Left forelimb (tissue), 1 donor: ENCODE results near the gene CTNNAL1.
"Not testable (repeated sequence)": the region's sequence is repeated elsewhere in the genome, so short reads cannot be mapped to it uniquely, and the experiment has no call there.

Source experiments
- DNase-seq: peaks from one replicate; pipeline ENCODE4 v3.0.0-alpha.2; 2018; ENCODE audit warnings: low spot score

Gene CTNNAL1

DNA sequence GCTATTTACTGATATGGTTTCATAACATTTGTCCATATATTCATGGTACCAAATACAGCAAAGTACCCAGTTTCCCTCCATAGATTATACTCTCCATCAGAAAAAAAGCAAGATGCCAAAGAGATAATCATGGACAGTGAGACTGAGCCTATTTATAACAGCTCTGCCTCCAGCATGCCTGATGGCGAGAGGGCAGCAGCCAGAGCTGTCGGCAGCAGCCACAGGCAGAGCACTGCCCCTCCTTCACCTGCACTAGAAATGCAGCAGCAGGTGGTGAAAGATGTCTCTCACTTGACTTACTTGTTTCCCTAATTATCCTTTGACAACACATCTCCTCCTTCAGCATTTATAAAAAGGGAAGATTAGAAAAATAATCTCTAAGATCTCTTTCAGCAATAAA is 32.4 kb downstream of the CTNNAL1 start:
- no peak for DNase-seq

DNA sequence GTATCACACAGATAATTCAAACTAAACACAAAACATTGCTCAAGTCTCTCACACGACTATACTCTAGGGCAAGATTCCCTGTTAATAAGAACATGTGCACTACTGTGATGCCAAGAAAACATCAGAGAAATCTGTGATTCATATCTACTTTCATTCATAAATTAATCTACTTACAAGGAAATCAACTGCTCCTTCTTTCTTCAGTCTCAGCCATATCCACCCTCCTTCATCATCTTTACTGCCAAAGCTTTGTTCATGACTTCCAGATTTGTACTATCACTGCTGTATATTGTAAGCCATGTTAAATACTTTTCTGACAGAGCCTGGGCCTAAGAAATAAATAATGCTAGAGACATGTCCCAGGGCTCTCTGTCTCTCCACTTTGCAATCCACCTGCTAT is 35.1 kb downstream of the CTNNAL1 start:
- DNase-seq = no peak

DNA sequence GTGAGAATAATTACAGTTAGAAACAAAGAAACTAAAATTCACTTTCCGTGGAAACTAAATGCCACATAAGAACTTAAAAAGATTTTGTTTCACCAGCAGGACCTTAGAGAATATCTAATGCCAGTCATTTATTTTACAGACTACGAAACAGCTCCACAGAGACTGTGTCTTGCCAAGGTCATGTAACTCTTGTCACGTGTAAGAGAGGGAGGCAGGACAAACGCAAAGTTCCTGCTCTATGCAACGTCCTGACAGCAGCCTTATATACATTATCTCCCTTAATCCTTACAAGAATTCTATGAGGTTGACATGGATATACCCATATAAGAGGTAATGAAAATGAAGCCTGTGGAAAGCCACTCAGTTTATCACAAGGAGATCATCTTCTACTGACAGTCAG is 39.4 kb downstream of the CTNNAL1 start:
- DNase-seq = no peak

DNA sequence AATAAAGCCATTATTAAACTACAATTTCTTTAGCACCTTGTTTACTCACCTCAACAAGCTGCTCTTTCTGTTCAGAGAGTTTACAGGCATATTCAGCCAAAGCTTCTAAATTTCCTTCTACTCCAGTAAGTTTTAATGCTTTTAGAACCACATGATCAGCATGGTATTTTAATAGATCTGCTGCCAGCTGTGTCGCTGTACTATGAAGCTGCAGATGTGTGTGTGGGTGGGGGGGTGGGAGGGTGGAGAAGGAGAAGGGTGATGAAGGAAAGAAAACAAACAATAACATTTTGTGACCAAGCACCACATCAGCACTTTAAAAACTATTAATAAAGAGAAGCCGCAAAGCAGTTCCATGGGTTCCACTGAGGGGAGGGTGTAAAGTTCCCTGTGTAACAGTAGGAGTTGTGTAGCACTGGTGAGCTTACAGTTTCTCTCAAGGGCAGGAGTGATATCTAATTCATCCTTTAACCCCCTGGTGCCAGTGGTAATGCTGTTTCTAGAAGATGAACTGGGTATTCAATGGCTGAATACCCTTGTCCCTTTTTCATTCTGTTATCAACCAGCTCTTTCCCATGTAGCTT is 40.6 kb downstream of the CTNNAL1 start:
- no peak for DNase-seq

DNA sequence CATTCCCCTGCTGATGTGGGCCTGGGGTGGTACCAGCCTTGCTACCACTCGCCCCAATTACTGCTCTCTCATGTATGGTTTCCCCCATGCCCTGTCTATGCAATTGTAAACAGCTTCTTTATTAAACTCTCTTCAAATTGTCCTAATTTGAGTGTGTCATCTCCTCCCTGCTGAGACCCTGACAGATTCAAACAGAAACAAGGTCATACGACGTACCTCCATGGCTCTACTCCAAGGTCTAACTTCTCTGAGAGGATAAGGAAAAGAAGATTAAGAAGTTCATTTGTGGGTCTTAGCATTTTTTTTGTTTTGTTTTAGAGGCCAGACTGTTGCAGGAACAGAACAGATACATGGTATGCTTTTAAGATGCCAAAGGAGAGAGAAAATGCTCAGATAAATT is 41.1 kb downstream of the CTNNAL1 start:
- DNase-seq = no peak

DNA sequence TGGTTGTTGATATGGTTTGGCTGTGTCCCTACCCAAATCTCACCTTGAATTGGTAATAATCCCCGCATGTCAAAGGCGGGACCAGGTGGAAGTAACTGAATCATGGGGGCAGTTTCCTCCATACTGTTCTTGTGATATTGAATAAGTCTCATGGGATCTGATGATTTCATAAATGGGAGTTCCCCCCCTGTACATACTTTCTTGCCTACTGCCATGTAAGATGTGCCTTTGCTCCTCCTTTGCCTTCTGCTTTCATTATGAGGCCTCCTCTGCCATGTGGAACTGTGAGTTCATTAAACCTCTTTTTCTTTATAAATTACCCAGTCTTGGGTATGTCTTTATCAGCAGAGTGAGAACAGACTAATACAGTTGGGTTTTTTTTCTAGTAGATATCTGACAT is 41.9 kb downstream of the CTNNAL1 start:
- DNase-seq = not testable (repeated sequence)

DNA sequence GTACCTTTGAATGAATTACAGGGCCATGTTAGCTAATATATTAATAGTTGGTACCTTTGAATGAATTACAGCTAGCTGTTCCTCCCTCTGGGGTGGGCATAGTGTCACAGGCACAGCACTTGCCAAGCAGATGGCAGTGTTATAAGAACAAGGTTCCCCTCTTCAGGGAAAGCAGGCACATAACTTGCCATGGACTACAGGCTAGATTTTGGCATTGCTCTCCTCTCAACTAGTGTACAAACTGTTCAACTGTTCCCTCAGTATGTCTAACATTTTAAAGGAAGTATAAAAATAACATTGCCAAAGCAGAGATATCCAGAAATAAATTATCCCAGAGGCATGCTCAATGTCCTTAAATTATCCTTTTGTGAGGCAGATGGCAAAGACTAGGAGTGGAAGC is 45.4 kb downstream of the CTNNAL1 start:
- no peak for DNase-seq

DNA sequence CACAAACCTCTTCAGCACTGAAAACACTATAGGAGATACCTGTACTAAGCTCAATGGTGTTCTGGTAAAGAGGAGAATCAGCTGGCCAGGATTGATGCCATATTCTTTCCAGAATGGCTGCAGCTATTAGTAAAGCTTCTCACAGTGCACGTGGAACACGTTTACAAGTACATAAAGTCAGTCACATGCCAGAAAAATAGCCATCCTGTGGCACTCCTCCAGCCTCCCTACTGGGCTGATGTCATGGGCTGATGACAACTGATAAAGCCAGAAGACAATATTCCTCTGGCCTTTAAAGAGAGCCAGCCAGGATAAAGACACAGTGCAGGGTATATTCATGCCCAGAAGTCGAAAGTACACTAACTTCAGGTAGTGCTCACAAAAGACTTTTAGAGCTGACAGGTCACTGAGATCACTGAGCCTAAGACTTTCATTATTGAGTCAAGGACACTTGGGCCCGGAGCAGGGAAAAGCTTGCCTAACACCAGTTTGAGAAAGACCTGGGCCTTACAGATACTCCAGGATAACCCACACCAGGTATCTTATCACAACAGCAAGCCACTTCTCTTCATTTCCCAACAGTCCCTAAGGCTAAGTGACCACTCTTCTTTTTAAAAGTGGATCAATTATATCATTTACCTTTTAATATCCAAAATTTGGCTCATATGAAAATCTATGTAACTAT is 49.7 kb downstream of the CTNNAL1 start:
- no peak for DNase-seq

DNA sequence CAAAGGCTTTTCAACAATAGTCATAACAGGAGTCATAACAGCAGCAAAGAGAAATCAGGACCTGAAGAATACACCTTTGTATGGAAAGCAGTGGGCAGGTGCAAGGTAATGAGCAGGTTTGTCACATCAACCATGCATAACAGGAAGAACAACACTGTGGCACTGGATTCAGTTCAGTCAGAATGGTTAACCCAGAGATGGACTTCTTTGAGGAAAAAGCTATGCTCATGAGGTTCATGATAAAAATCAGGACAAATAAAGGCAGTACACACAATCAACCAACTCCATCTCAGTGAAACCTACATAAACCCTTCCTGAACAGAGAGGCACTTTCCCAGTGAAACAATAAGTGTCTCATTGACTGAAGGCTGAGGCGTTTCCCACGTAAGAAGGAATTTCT is 52.1 kb downstream of the CTNNAL1 start:
- no peak for DNase-seq

DNA sequence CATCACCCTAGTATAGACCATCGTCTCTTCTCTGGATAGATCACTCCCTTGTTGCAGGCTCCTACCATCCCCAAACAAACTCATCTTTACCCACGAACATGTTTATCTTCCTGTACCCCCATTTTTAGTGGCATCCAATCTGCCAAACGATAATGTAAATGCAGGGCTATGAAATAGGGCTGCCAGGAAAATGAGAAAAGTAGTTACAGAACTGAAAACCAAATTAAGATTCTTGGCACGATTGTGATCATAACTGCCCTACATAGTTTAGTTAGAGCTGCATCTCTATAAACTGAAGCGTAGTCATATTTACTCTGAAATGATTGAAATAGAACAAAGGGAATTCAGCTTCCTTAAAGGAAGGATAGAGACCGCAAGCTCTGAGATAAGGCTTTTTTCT is 53.0 kb downstream of the CTNNAL1 start:
- no peak for DNase-seq

DNA sequence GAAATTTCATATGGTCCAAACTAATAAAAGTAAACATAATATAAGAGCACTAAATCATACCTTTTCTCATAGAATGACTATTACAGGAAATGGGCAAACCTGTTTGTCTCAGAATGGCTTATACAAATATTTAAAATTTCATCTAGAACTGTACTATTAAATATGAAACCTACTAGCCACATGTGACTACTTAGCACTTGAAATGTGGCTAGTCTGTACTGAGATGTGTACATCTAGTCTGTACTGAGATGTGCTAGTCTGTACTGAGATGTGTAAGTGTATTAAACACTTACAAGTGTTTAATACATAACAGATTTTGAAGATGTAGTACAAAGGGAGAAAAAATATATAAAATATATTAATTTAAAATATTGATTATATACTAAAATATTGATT is 56.7 kb downstream of the CTNNAL1 start:
- no peak for DNase-seq

DNA sequence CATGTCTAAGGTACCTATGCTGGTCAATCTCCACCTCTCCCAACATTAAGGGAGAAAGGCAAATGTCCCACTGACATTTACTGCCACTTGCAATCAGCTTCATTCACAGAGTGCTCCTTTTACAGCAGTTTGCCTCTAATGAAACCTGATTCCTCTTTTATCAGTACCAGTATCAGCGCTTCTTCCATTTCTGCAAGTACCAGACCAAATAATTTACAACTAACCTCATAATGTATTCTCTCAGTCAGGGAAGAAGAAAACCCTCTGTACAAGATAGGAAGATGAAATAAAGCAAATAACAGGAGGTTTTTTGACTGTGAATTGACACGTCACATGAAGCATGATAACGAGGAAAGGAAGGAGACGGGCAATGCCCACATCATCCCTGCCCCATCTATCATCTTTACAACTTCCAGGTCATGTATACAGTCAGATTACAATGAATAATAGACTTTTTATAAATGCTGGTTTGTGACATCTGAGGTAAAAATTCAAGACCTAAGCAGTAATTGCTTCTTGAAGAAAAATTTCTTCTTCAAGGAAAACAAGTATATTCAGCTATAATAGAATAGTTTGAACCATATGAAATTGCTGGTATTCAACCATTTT is 57.2 kb downstream of the CTNNAL1 start:
- no peak for DNase-seq

DNA sequence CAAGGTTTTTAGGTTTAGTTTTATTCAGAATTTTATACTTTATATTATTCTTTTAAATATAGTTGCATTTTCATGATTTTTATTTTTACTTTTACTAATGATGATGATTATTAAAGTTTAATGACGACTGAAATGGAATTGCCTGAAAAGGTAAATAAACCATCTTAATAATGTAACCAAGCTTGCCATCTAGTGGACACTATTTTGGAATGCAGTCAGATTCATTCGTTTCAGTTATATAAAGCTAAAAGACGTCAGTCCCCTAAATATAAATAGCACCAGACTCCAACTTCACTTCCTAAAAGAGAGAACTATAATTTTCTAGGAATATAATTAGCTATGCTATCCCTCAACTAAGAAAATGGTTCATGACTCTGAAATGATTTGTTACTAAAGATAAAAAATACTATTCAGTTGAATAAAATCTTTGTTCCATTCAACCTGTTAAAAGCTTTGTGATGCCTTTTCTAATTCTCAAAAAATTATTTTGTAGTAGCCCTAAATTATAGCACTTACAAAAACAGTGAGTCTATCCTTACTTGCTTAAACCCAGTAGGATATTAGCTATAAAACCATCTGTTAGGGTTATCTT is 59.2 kb downstream of the CTNNAL1 start:
- no peak for DNase-seq

DNA sequence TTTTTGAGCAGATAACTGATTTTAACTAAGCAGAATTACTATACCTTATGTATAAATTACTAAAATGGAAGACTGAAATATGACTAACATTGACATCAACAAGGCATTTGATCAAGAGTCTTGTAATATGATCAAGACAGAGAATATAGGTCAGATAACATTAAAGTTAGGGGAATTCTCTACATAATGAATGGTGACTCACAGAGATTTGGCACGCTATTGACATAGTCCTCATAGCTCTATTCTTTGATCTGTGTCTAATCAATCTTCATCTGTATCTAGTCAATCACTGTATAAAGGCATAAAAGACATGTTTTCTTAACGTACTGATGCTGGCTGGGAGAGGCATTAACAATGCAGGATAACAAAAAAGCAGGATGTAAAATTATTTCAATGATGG is 61.7 kb downstream of the CTNNAL1 start:
- no peak for DNase-seq

DNA sequence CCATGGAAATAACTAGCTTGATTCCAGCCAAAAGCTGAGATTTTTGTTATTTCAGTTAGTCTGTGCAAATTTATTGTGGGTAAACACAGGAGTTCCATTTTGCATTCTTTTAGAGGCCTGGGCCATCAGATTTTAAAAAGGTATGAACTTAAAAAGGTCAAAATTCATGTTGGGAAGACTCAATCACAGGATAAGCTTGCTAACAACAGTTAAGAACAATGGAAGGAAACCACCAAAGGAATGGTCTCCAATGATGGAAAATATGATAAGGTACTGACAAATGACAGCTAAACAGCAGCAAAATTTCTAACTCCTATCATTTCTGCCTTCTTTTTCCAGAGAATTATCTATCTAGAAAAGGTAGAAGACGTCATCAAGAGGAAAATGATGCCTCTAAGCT is 63.1 kb downstream of the CTNNAL1 start:
- no peak for DNase-seq

DNA sequence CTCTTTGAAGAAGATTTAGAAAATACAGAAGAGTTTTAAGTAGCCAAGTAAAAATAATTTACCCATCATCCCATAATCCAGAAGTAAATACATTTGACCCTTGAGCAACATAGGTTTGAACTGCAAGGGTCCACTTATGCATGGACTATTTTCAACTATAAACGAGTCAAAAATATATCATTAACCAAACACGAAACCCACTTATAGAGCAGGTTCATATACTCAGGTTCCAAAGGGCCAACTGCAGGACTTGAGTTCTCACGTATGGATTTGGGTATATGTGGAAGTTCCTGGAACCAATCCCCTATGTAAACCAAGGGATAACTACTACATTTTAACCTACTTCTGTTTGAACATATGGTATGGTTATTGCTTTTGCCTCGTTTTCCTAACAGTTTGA is 73.3 kb downstream of the CTNNAL1 start:
- DNase-seq = no peak

DNA sequence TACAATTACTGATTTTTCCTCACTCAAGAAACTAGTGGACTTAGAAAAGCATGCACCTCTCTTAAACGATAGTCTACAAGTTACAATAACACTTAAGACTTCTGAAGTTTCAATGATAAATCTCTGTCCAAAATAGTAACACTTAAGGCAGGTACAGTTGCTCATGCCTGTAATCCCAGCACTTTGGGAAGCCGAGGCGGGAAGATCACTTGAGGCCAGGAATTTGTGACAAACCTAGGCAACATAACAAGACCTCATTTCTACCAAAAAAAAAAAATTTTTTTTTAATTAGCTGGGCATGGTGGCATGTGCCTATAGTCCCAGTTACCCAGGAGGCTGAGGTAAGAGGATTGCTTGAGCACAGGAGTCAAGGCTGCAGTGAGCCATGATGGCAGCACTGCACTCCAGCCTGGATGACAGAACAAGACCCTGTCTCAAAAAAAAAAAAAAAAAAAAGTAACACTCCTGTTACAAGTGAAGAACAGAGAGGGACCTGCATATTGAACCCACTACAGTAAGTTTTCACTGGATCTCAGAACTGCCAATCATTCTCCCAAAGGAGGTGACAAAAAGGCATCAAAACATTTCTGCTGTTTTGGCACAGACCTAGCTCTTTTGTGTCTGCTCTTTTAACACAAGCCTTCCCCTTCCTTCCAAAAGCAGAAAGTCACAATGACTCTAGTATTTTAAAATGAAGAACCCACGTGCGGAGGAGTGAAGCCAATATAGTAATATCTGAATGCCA is 75.6 kb downstream of the CTNNAL1 start:
- no peak for DNase-seq

DNA sequence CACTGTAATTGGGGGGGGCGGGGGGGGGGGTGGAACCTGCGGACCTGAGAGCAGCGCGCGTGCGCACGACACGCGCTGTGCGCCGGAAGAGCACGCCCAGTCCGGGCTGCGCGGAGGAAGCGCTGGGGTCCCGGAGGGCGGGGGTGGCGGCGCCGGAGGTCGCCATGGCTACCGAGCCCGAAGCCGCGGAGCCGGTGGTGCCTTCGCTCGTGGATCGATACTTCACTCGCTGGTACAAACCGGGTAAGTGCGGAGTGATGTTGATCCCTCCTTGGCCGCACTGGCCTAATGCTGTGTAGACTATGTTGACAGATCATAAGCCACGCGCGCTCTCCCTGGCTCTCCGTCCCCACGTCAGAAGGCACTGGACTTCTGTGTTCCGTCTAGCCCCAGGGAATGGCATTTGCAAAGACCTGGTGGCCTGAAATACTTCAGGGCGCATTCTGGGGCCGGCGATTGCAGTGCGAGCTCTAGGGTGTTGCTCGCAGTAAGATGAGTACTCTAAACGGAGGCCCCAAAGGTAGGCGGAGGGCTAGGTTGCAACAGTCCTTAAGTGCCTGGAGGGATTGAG is 78.9 kb downstream of the CTNNAL1 start, which contains the start of gene ABITRAM:
TSS of gene ABITRAM (plus strand) at position 78 of the 571 bp plus-strand sequence. CDS start at position 165, 87 bp downstream.
- no peak for DNase-seq

DNA sequence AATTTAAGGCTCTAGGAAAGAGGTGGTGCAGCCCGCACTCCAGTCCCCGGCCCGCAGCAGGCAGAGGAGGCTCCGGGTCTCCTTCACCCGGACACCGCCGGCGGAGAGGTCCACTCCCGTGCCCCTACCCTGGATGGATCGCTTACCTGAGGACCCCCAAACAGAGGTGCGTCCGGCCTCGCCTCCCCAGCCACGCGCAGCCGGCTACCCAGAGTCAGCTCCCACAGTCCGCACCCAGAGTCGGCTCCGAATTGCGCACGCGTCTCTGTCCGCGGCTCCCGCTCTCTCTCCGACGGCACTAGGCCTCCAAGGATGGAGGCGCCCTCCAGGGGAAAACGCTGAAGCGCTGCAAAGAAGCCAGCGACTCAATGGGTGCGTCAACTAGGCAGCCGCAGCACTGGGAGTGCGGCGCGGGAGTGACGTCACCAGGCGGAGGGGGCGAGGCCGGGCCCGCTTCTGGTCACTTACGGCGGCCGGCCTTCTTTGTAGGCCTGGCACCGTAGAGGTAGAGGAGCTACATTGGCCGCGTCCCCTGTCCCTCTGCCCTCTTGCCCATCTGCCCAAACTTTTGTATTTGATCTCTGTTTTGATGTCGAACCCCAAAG is 79.5 kb downstream of the CTNNAL1 start, which contains the start of gene ELP1:
TSS of gene ELP1 (minus strand) at position 407 of the 605 bp plus-strand sequence. CDS start 2,978 bp downstream, outside the sequence.
- peak; percentile 96 for DNase-seq

DNA sequence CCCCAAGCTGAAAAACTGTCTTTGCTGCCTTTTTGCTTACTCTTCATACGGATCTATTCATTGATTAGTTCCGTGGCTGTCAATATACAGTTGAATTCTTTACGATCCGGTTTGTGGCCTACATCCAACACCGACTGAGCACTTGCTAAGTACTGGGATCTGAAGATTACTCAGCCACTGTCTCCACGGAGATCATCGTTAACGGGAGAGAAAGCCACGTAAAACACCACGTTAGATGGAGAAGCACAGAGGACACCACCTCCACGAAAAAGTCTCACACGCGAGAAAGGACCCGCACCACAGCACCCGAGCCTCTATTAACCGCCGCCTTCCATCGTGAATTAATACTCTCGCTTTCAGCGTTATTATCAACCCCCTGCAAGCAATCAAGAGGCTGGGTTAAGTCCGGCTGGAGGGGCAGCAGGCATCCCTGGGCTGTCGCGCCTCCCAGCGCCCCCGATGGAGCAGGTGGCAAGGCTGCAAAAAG is 80.0 kb downstream of the CTNNAL1 start:
- no peak for DNase-seq

DNA sequence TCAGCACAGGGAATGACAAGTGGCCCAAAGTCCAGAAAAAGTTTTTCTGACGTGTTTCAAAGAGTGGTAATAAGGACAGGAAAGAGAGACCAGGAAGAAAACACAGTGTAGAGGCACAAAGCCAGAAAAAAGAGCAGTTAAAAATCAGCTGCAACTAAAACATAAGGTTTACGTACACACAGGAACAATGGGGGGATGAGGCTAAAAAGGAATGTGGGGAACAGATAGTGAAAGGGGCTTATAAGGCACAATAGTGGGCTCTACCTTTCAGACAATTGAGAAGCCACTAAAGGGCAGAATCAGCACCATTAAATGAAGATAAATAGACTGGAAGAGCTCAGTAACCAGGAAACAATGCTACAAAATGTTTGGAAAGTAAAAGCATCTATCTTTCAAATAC is 84.9 kb downstream of the CTNNAL1 start:
- DNase-seq = no peak
